HepG2 (cell line): ENCODE data around the gene KRTAP5-9.

Source experiments
- BCL3 ChIP-seq: sonication (generic); formaldehyde crosslinking; IDR thresholded peaks from 2 replicates; pipeline ENCODE4 v1.5.1; 2020; ENCODE audit warnings: mild to moderate bottlenecking, missing genetic modification reagents, moderate library complexity
- CBX2 ChIP-seq, 2 experiments: fragments of 200-600 bp in 1 of 2; sonication (generic); formaldehyde crosslinking in 1 of 2; IDR thresholded peaks; 2 replicates each; pipeline versions ENCODE4 v1.7.0 to v1.8.1; 2018 to 2022; ENCODE audit warnings: low read depth in 2 of 2, low read length in 1 of 2, mild to moderate bottlenecking in 1 of 2, missing genetic modification reagents in 1 of 2
- E2F5 ChIP-seq: sonication (generic); formaldehyde crosslinking; conservative IDR thresholded peaks from 2 replicates; pipeline ENCODE4 v1.4.0; 2020; ENCODE audit warnings: missing genetic modification reagents
- HMGA1 ChIP-seq: sonication (generic); formaldehyde crosslinking; conservative IDR thresholded peaks from 2 replicates; pipeline ENCODE4 v1.4.0; 2020; ENCODE audit warnings: missing genetic modification reagents
- MEIS1 ChIP-seq: sonication (generic); formaldehyde crosslinking; IDR thresholded peaks from 2 replicates; pipeline ENCODE4 v1.9.0; 2021; ENCODE audit warnings: mild to moderate bottlenecking, missing genetic modification reagents, moderate library complexity, borderline replicate concordance
- MYPOP ChIP-seq: sonication (generic); formaldehyde crosslinking; IDR thresholded peaks from 2 replicates; pipeline ENCODE4 v1.8.1; 2023; ENCODE audit warnings: mild to moderate bottlenecking, moderate library complexity, missing genetic modification reagents
- NFRKB ChIP-seq: fragments of 450-650 bp; IDR thresholded peaks from 2 replicates; pipeline ENCODE4 v1.6.1; 2017
- POGZ ChIP-seq: sonication (generic); formaldehyde crosslinking; IDR thresholded peaks from 2 replicates; pipeline ENCODE4 v1.4.0; 2020; ENCODE audit warnings: mild to moderate bottlenecking, missing genetic modification reagents
- SYNCRIP ChIP-seq: fragments of 200-400 bp; formaldehyde crosslinking; IDR thresholded peaks from 2 replicates; pipeline ENCODE4 v1.6.1; 2018; ENCODE audit warnings: mild to moderate bottlenecking, low read depth, low read length; ENCODE audit not compliant: insufficient read depth
- TAF1 ChIP-seq: sonication (generic); formaldehyde crosslinking; IDR thresholded peaks from 2 replicates; pipeline ENCODE4 v1.4.0; 2020; ENCODE audit warnings: missing genetic modification reagents
- ZBTB33 ChIP-seq: sonication (generic); formaldehyde crosslinking; IDR thresholded peaks from 2 replicates; pipeline ENCODE4 v1.4.0; 2020; ENCODE audit warnings: missing genetic modification reagents
- ZNF512 ChIP-seq: sonication (generic); formaldehyde crosslinking; IDR thresholded peaks from 2 replicates; pipeline ENCODE4 v1.4.0; 2020; ENCODE audit warnings: mild to moderate bottlenecking, missing genetic modification reagents
- ZNF777 ChIP-seq: sonication (generic); formaldehyde crosslinking; IDR thresholded peaks from 2 replicates; pipeline ENCODE4 v1.4.0; 2020; ENCODE audit warnings: missing genetic modification reagents

- TF ChIP-seq ZNF777: no peak
- no peak for TF ChIP-seq SYNCRIP
- TF ChIP-seq MEIS1 (CRISPR knock-in tag): no peak
- TF ChIP-seq POGZ (CRISPR knock-in tag): no peak
- no peak for TF ChIP-seq HMGA1 (CRISPR knock-in tag)
- TF ChIP-seq TAF1 (CRISPR knock-in tag): no peak
- no peak for TF ChIP-seq ZNF512 (CRISPR knock-in tag)
- TF ChIP-seq CBX2 (IDR thresholded peaks at IDR 0.05; ENCODE audit: low read depth, low read length): no peak
- no peak for TF ChIP-seq CBX2 (CRISPR knock-in tag; IDR thresholded peaks at IDR 0.05; ENCODE audit: low read depth)
- TF ChIP-seq E2F5: no peak
- no peak for TF ChIP-seq BCL3
- TF ChIP-seq MYPOP (CRISPR knock-in tag): no peak
- TF ChIP-seq ZBTB33: no peak
- TF ChIP-seq NFRKB: no peak
Observed at GRCh38 chr11:71556018-71556417, 7.8 kb downstream of the KRTAP5-9 start.
